Central memory CD8-positive, alpha-beta T cell (primary cell): ENCODE data around the gene PLD4.

Experiments used
- ATAC-seq: fragments of 150-1000 bp; cut with Tn5 transposase; replicated peaks from 2 replicates; pipeline ENCODE4 v1.10.0; 2022; ENCODE audit warnings: mild to moderate bottlenecking, moderate FRiP score, moderate number of reproducible peaks; ENCODE audit not compliant: poor library complexity, severe bottlenecking; ENCODE audit errors: extremely low read depth
- DNase-seq, 2 donors: peaks; one replicate each; pipeline ENCODE4 v3.0.0; 2021; ENCODE audit warnings: low spot score in 2 of 2
- H3K27ac Mint-ChIP-seq: one replicate; pipeline ENCODE4 v1.8.0; 2022; ENCODE audit warnings: low read depth, mild to moderate bottlenecking, moderate library complexity, mixed read lengths
- H3K27me3 Mint-ChIP-seq: one replicate; pipeline ENCODE4 v1.8.0; 2022; ENCODE audit warnings: mixed read lengths
- H3K36me3 Mint-ChIP-seq: one replicate; pipeline ENCODE4 v1.8.0; 2022; ENCODE audit warnings: mild to moderate bottlenecking, moderate library complexity, mixed read lengths; ENCODE audit not compliant: insufficient read depth
- H3K4me1 Mint-ChIP-seq: one replicate; pipeline ENCODE4 v1.8.0; 2022; ENCODE audit warnings: mixed read lengths
- H3K4me3 Mint-ChIP-seq: one replicate; pipeline ENCODE4 v1.8.0; 2022; ENCODE audit warnings: mild to moderate bottlenecking, moderate library complexity, mixed read lengths
- H3K9me3 Mint-ChIP-seq: one replicate; pipeline ENCODE4 v1.8.0; 2022; ENCODE audit warnings: mixed read lengths

The PLD4 gene

GRCh38 chr14:104924421-104925213 lies at the start of gene PLD4:
Gene PLD4, plus strand, starts transcription at chr14:104924879. Its CDS starts 2,262 bp downstream, at chr14:104927141.
- Mint-ChIP-seq H3K27ac (no peak within 1 kb of the TSS), H3K9me3 (no peaks in the 10 kb centered on the region), H3K4me1 (no peaks in the 10 kb centered on the region), H3K27me3 (peaks cover 24% of the 10 kb centered on the region), H3K36me3 (no peaks in the 10 kb centered on the region), H3K4me3 (no peak within 1 kb of the TSS)
- ATAC-seq (no peak), DNase-seq (no peak)

- Mint-ChIP-seq H3K36me3 (no peaks in the 10 kb centered on the region), H3K9me3 (no peaks in the 10 kb centered on the region), H3K4me3 (no peak overlapping the region), H3K27ac (no peak overlapping the region), H3K27me3 (no peaks in the 10 kb centered on the region), H3K4me1 (no peaks in the 10 kb centered on the region)
- ATAC-seq: no peak
- DNase-seq: no peak
Observed at GRCh38 chr14:104875412-104875751, 49.3 kb upstream of the PLD4 start.

GRCh38 chr14:104875811-104876210 lies 48.9 kb upstream of the PLD4 start:
- no peaks in the 10 kb centered on the region for H3K36me3 Mint-ChIP-seq
- no peak for ATAC-seq

GRCh38 chr14:104876251-104876699 lies 48.4 kb upstream of the PLD4 start:
- no peak overlapping the region for H3K4me3 Mint-ChIP-seq
- DNase-seq: no peak
- no peaks in the 10 kb centered on the region for H3K4me1 Mint-ChIP-seq
- H3K9me3 Mint-ChIP-seq: no peaks in the 10 kb centered on the region
- no peak overlapping the region for H3K27ac Mint-ChIP-seq
- no peaks in the 10 kb centered on the region for H3K36me3 Mint-ChIP-seq
- no peaks in the 10 kb centered on the region for H3K27me3 Mint-ChIP-seq
- peak; percentile 13 for ATAC-seq

More at GRCh38 chr14:104875811-104876210, 48.9 kb upstream of the PLD4 start:
- no peaks in the 10 kb centered on the region for H3K27me3 Mint-ChIP-seq
- no peaks in the 10 kb centered on the region for H3K4me1 Mint-ChIP-seq
- no peak for DNase-seq
- H3K9me3 Mint-ChIP-seq: no peaks in the 10 kb centered on the region
- H3K27ac Mint-ChIP-seq: no peak overlapping the region
- no peak overlapping the region for H3K4me3 Mint-ChIP-seq

GRCh38 chr14:104877066-104877805 lies 47.4 kb upstream of the PLD4 start:
- no peaks in the 10 kb centered on the region for H3K4me1 Mint-ChIP-seq
- H3K36me3 Mint-ChIP-seq: peaks cover 2% of the 10 kb centered on the region
- H3K27ac Mint-ChIP-seq: no peak overlapping the region
- no peaks in the 10 kb centered on the region for H3K27me3 Mint-ChIP-seq
- no peak for DNase-seq
- H3K9me3 Mint-ChIP-seq: no peaks in the 10 kb centered on the region
- no peak for ATAC-seq
- H3K4me3 Mint-ChIP-seq: no peak overlapping the region

- Mint-ChIP-seq H3K4me3 (no peak overlapping the region), H3K27ac (no peak overlapping the region), H3K27me3 (no peaks in the 10 kb centered on the region), H3K9me3 (no peaks in the 10 kb centered on the region), H3K4me1 (no peaks in the 10 kb centered on the region), H3K36me3 (peaks cover 2% of the 10 kb centered on the region)
- no peak for ATAC-seq
- no peak for DNase-seq
Observed at GRCh38 chr14:104877806-104878550, 46.7 kb upstream of the PLD4 start.

GRCh38 chr14:104878582-104878981 lies 46.1 kb upstream of the PLD4 start:
- Mint-ChIP-seq H3K27ac (no peak overlapping the region), H3K4me1 (no peaks in the 10 kb centered on the region), H3K9me3 (no peaks in the 10 kb centered on the region), H3K4me3 (no peak overlapping the region), H3K36me3 (peaks cover 2% of the 10 kb centered on the region), H3K27me3 (no peaks in the 10 kb centered on the region)
- no peak for DNase-seq
- no peak for ATAC-seq

- ATAC-seq (no peak), DNase-seq (no peak)
- Mint-ChIP-seq H3K27me3 (no peaks in the 10 kb centered on the region), H3K9me3 (no peaks in the 10 kb centered on the region), H3K36me3 (peaks cover 2% of the 10 kb centered on the region), H3K27ac (no peak overlapping the region), H3K4me3 (no peak overlapping the region), H3K4me1 (no peaks in the 10 kb centered on the region)
Observed at GRCh38 chr14:104879201-104879982, 45.3 kb upstream of the PLD4 start.

GRCh38 chr14:104879983-104880565 lies 44.6 kb upstream of the PLD4 start:
- H3K27me3 Mint-ChIP-seq: no peaks in the 10 kb centered on the region
- H3K36me3 Mint-ChIP-seq: peaks cover 2% of the 10 kb centered on the region
- no peaks in the 10 kb centered on the region for H3K4me1 Mint-ChIP-seq
- no peak overlapping the region for H3K27ac Mint-ChIP-seq
- H3K4me3 Mint-ChIP-seq: no peak overlapping the region
- H3K9me3 Mint-ChIP-seq: no peaks in the 10 kb centered on the region
- no peak for ATAC-seq
- DNase-seq: no peak

- ATAC-seq (no peak), DNase-seq (no peak)
- Mint-ChIP-seq H3K36me3 (peaks cover 2% of the 10 kb centered on the region), H3K9me3 (no peaks in the 10 kb centered on the region), H3K4me3 (no peak overlapping the region), H3K27me3 (no peaks in the 10 kb centered on the region), H3K4me1 (no peaks in the 10 kb centered on the region), H3K27ac (no peak overlapping the region)
Observed at GRCh38 chr14:104880584-104881210, 44.0 kb upstream of the PLD4 start.

GRCh38 chr14:104881369-104881979 lies 43.2 kb upstream of the PLD4 start:
- Mint-ChIP-seq H3K27ac (no peak overlapping the region), H3K27me3 (no peaks in the 10 kb centered on the region), H3K4me3 (no peak overlapping the region), H3K36me3 (peaks cover 2% of the 10 kb centered on the region), H3K4me1 (no peaks in the 10 kb centered on the region), H3K9me3 (no peaks in the 10 kb centered on the region)
- DNase-seq (no peak), ATAC-seq (no peak)
